Memory B cell (primary cell): ENCODE results near the gene FIG4.
"Not testable (repeated sequence)": the region's sequence is repeated elsewhere in the genome, so short reads cannot be mapped to it uniquely, and the experiment has no call there.

ENCODE experiments used
- ATAC-seq: fragments of 150-1000 bp; cut with Tn5 transposase; 2 replicates; pipeline ENCODE4 v1.10.0; 2021; ENCODE audit warnings: low read depth, mild to moderate bottlenecking, moderate library complexity
- DNase-seq, 2 donors: peaks; one replicate each; pipeline ENCODE4 v3.0.0; 2022; ENCODE audit warnings: low spot score in 2 of 2
- H3K27ac Mint-ChIP-seq: one replicate; pipeline ENCODE4 v1.8.0; 2022; ENCODE audit warnings: mild to moderate bottlenecking, moderate library complexity, mixed read lengths
- H3K27me3 Mint-ChIP-seq: one replicate; pipeline ENCODE4 v1.8.0; 2022; ENCODE audit warnings: mixed read lengths
- H3K36me3 Mint-ChIP-seq: one replicate; pipeline ENCODE4 v1.8.0; 2022; ENCODE audit warnings: mild to moderate bottlenecking, mixed read lengths
- H3K4me1 Mint-ChIP-seq: one replicate; pipeline ENCODE4 v1.8.0; 2022; ENCODE audit warnings: mixed read lengths
- H3K4me3 Mint-ChIP-seq: one replicate; pipeline ENCODE4 v1.8.0; 2022; ENCODE audit warnings: mild to moderate bottlenecking, moderate library complexity, mixed read lengths
- H3K9me3 Mint-ChIP-seq: one replicate; pipeline ENCODE4 v1.8.0; 2022; ENCODE audit warnings: mixed read lengths

The FIG4 gene

GRCh38 chr6:109807881-109808280, 116.8 kb downstream of the FIG4 start:
- Mint-ChIP-seq H3K27ac (no peak overlapping the region), H3K36me3 (peaks cover 35% of the 10 kb centered on the region), H3K4me3 (no peak overlapping the region), H3K4me1 (peaks cover 8% of the 10 kb centered on the region), H3K9me3 (no peaks in the 10 kb centered on the region), H3K27me3 (no peaks in the 10 kb centered on the region)
- ATAC-seq (no peak), DNase-seq (no peak)

GRCh38 chr6:109808837-109809236, 117.7 kb downstream of the FIG4 start:
- DNase-seq (no peak), ATAC-seq (no peak)
- H3K27ac Mint-ChIP-seq: no peak overlapping the region
- H3K36me3 Mint-ChIP-seq: peaks cover 39% of the 10 kb centered on the region
- peaks cover 8% of the 10 kb centered on the region for H3K4me1 Mint-ChIP-seq
- no peaks in the 10 kb centered on the region for H3K9me3 Mint-ChIP-seq
- no peaks in the 10 kb centered on the region for H3K27me3 Mint-ChIP-seq
- H3K4me3 Mint-ChIP-seq: no peak overlapping the region

- Mint-ChIP-seq H3K27ac (no peak overlapping the region), H3K36me3 (peaks cover 31% of the 10 kb centered on the region), H3K4me3 (no peak overlapping the region), H3K9me3 (no peaks in the 10 kb centered on the region), H3K4me1 (peaks cover 12% of the 10 kb centered on the region), H3K27me3 (no peaks in the 10 kb centered on the region)
- ATAC-seq: no peak
- DNase-seq: no peak
Observed at GRCh38 chr6:109815054-109815453, 124.0 kb downstream of the FIG4 start.

- Mint-ChIP-seq H3K27ac (no peak overlapping the region), H3K4me1 (peaks cover 22% of the 10 kb centered on the region), H3K9me3 (no peaks in the 10 kb centered on the region), H3K27me3 (no peaks in the 10 kb centered on the region), H3K36me3 (peaks cover 25% of the 10 kb centered on the region), H3K4me3 (no peak overlapping the region)
- no peak for DNase-seq
- no peak for ATAC-seq
Observed at GRCh38 chr6:109816452-109817374, 125.6 kb downstream of the FIG4 start.

- Mint-ChIP-seq H3K9me3 (no peaks in the 10 kb centered on the region), H3K36me3 (peaks cover 21% of the 10 kb centered on the region), H3K27me3 (no peaks in the 10 kb centered on the region), H3K4me1 (peaks cover 22% of the 10 kb centered on the region), H3K4me3 (peak overlapping the region; percentile 17), H3K27ac (peak overlapping the region; percentile 45)
- ATAC-seq (peak; percentile 96), DNase-seq (no peak)
Observed at GRCh38 chr6:109820706-109821350, 129.7 kb downstream of the FIG4 start.

- ATAC-seq (no peak), DNase-seq (no peak)
- peaks cover 25% of the 10 kb centered on the region for H3K36me3 Mint-ChIP-seq
- no peaks in the 10 kb centered on the region for H3K9me3 Mint-ChIP-seq
- no peak overlapping the region for H3K4me3 Mint-ChIP-seq
- H3K4me1 Mint-ChIP-seq: peaks cover 22% of the 10 kb centered on the region
- H3K27ac Mint-ChIP-seq: no peak overlapping the region
- no peaks in the 10 kb centered on the region for H3K27me3 Mint-ChIP-seq
Observed at GRCh38 chr6:109821428-109821827, 130.3 kb downstream of the FIG4 start.

GRCh38 chr6:109824105-109824504, 133.0 kb downstream of the FIG4 start:
- Mint-ChIP-seq H3K27ac (no peak overlapping the region), H3K27me3 (no peaks in the 10 kb centered on the region), H3K4me1 (peaks cover 18% of the 10 kb centered on the region), H3K36me3 (peaks cover 42% of the 10 kb centered on the region), H3K9me3 (no peaks in the 10 kb centered on the region), H3K4me3 (no peak overlapping the region)
- no peak for ATAC-seq
- DNase-seq: no peak

- no peak overlapping the region for H3K4me3 Mint-ChIP-seq
- ATAC-seq (no peak), DNase-seq (no peak)
- H3K9me3 Mint-ChIP-seq: peaks cover 9% of the 10 kb centered on the region
- no peaks in the 10 kb centered on the region for H3K4me1 Mint-ChIP-seq
- H3K27me3 Mint-ChIP-seq: no peaks in the 10 kb centered on the region
- H3K27ac Mint-ChIP-seq: no peak overlapping the region
- peaks cover 60% of the 10 kb centered on the region for H3K36me3 Mint-ChIP-seq
Observed at GRCh38 chr6:109826551-109826950, 135.5 kb downstream of the FIG4 start.

- not testable (repeated sequence) for H3K27me3 Mint-ChIP-seq, H3K9me3 Mint-ChIP-seq, H3K27ac Mint-ChIP-seq, ATAC-seq, DNase-seq, H3K4me3 Mint-ChIP-seq, H3K4me1 Mint-ChIP-seq
- peaks cover 52% of the 10 kb centered on the region for H3K36me3 Mint-ChIP-seq
Observed at GRCh38 chr6:109831352-109831751, 140.3 kb downstream of the FIG4 start.

- no peak for DNase-seq
- Mint-ChIP-seq H3K36me3 (peaks cover 31% of the 10 kb centered on the region), H3K4me1 (no peaks in the 10 kb centered on the region), H3K9me3 (peaks cover 9% of the 10 kb centered on the region), H3K4me3 (no peak overlapping the region), H3K27ac (no peak overlapping the region), H3K27me3 (no peaks in the 10 kb centered on the region)
- no peak for ATAC-seq
Observed at GRCh38 chr6:109834131-109834530, 143.0 kb downstream of the FIG4 start.

- Mint-ChIP-seq H3K4me3 (no peak overlapping the region), H3K4me1 (no peaks in the 10 kb centered on the region), H3K27ac (no peak overlapping the region), H3K27me3 (no peaks in the 10 kb centered on the region), H3K9me3 (peaks cover 6% of the 10 kb centered on the region), H3K36me3 (peaks cover 25% of the 10 kb centered on the region)
- DNase-seq (no peak), ATAC-seq (no peak)
Observed at GRCh38 chr6:109834595-109835437, 143.7 kb downstream of the FIG4 start.

GRCh38 chr6:109840034-109840433, 148.9 kb downstream of the FIG4 start:
- Mint-ChIP-seq H3K27ac (peak overlapping the region; percentile 31), H3K4me1 (no peaks in the 10 kb centered on the region), H3K27me3 (no peaks in the 10 kb centered on the region), H3K4me3 (no peak overlapping the region), H3K36me3 (no peaks in the 10 kb centered on the region), H3K9me3 (no peaks in the 10 kb centered on the region)
- ATAC-seq (no peak), DNase-seq (no peak)

GRCh38 chr6:109840796-109841195, 149.7 kb downstream of the FIG4 start:
- no peak overlapping the region for H3K4me3 Mint-ChIP-seq
- ATAC-seq (no peak), DNase-seq (no peak)
- no peaks in the 10 kb centered on the region for H3K4me1 Mint-ChIP-seq
- H3K9me3 Mint-ChIP-seq: no peaks in the 10 kb centered on the region
- no peaks in the 10 kb centered on the region for H3K36me3 Mint-ChIP-seq
- H3K27ac Mint-ChIP-seq: no peak overlapping the region
- no peaks in the 10 kb centered on the region for H3K27me3 Mint-ChIP-seq

- Mint-ChIP-seq H3K4me3 (no peak overlapping the region), H3K9me3 (no peaks in the 10 kb centered on the region), H3K27ac (no peak overlapping the region), H3K27me3 (no peaks in the 10 kb centered on the region), H3K4me1 (no peaks in the 10 kb centered on the region), H3K36me3 (no peaks in the 10 kb centered on the region)
- DNase-seq (no peak), ATAC-seq (no peak)
Observed at GRCh38 chr6:109841869-109842268, 150.8 kb downstream of the FIG4 start.
